GM12891 (cell line): Measurements from ENCODE around the gene PRMT1.

Experiments
- PAX5 ChIP-seq: IDR thresholded peaks from 2 replicates; pipeline ENCODE4 v1.6.1; 2011; ENCODE audit warnings: low read length, moderate library complexity, mild to moderate bottlenecking; ENCODE audit not compliant: insufficient read depth, severe bottlenecking
- POLR2A ChIP-seq: IDR thresholded peaks from 2 replicates; pipeline ENCODE4 v1.6.1; 2011; ENCODE audit warnings: low read depth, low read length, control low read depth
- POLR2AphosphoS5 ChIP-seq: IDR thresholded peaks from 2 replicates; pipeline ENCODE4 v1.6.1; 2011; ENCODE audit warnings: low read depth, low read length, control low read depth
- POU2F2 ChIP-seq: IDR thresholded peaks from 2 replicates; pipeline ENCODE4 v1.6.1; 2011; ENCODE audit warnings: low read depth, mild to moderate bottlenecking, control low read depth, low read length, moderate library complexity
- TAF1 ChIP-seq: IDR thresholded peaks from 2 replicates; pipeline ENCODE4 v1.6.1; 2011; ENCODE audit warnings: low read depth, low read length, control low read depth

GRCh38 chr19:49681830-49682229 is 4.8 kb downstream of the PRMT1 start:
- TF ChIP-seq POLR2A (no peak), POLR2AphosphoS5 (no peak), POU2F2 (no peak), TAF1 (no peak), PAX5 (no peak)
